HepG2 (cell line): Measurements from ENCODE around the gene TADA2A. TPM values are rescaled to one million over a fixed set of nuclear protein-coding genes. Genes with fewer than 3 reads are reported as not detected.

Experiments used
- ARHGAP35 ChIP-seq: sonication (generic); formaldehyde crosslinking; IDR thresholded peaks from 2 replicates; pipeline ENCODE4 v1.9.0; 2022; ENCODE audit warnings: mild to moderate bottlenecking, inconsistent platforms, moderate library complexity, missing genetic modification reagents, borderline replicate concordance
- MTF2 ChIP-seq: sonication (generic); formaldehyde crosslinking; IDR thresholded peaks from 2 replicates; pipeline ENCODE4 v1.5.0; 2020; ENCODE audit warnings: missing genetic modification reagents, borderline replicate concordance
- MZF1 ChIP-seq: sonication (generic); formaldehyde crosslinking; IDR thresholded peaks from 2 replicates; pipeline ENCODE4 v1.8.1; 2023; ENCODE audit warnings: mild to moderate bottlenecking, missing genetic modification reagents, borderline replicate concordance
- NR2F2 ChIP-seq: IDR thresholded peaks from 2 replicates; pipeline ENCODE4 v1.6.1; 2012; ENCODE audit warnings: low read depth, inconsistent platforms, borderline replicate concordance
- PITX1 ChIP-seq: sonication (generic); formaldehyde crosslinking; IDR thresholded peaks from 2 replicates; pipeline ENCODE4 v1.5.1; 2020; ENCODE audit warnings: mild to moderate bottlenecking, missing genetic modification reagents
- RARA ChIP-seq: IDR thresholded peaks from 2 replicates; pipeline ENCODE4 v1.6.1; 2016; ENCODE audit warnings: missing genetic modification reagents, missing compliant biosample characterization
- RBAK ChIP-seq: sonication (generic); formaldehyde crosslinking; IDR thresholded peaks from 2 replicates; pipeline ENCODE4 v1.5.1; 2020; ENCODE audit warnings: mild to moderate bottlenecking, missing genetic modification reagents
- RBFOX2 ChIP-seq: fragments of 200-400 bp; formaldehyde crosslinking; IDR thresholded peaks from 2 replicates; pipeline ENCODE4 v1.6.1; 2017; ENCODE audit warnings: low read depth, mild to moderate bottlenecking, low read length
- SIX4 ChIP-seq: sonication (generic); formaldehyde crosslinking; IDR thresholded peaks from 2 replicates; pipeline ENCODE4 v1.4.0; 2020; ENCODE audit warnings: missing genetic modification reagents
- SP5 ChIP-seq: IDR thresholded peaks from 2 replicates; pipeline ENCODE4 v1.6.1; 2016; ENCODE audit warnings: low read depth, borderline replicate concordance
- YEATS2 ChIP-seq: sonication (generic); formaldehyde crosslinking; IDR thresholded peaks from 2 replicates; pipeline ENCODE4 v1.4.0; 2020; ENCODE audit warnings: missing genetic modification reagents, borderline replicate concordance
- ZEB1 ChIP-seq: IDR thresholded peaks from 2 replicates; pipeline ENCODE4 v1.6.1; 2012; ENCODE audit warnings: mild to moderate bottlenecking, low read depth, inconsistent platforms; ENCODE audit not compliant: insufficient replicate concordance
- ZIK1 ChIP-seq: sonication (generic); formaldehyde crosslinking; IDR thresholded peaks from 2 replicates; pipeline ENCODE4 v1.5.0; 2020; ENCODE audit warnings: mild to moderate bottlenecking, low read depth, missing genetic modification reagents, borderline replicate concordance
- ZKSCAN1 ChIP-seq: fragments of 150-350 bp; IDR thresholded peaks from 2 replicates; pipeline ENCODE4 v1.6.1; 2014; ENCODE audit warnings: low read length
- ZNF33A ChIP-seq: sonication (generic); formaldehyde crosslinking; IDR thresholded peaks from 2 replicates; pipeline ENCODE4 v1.5.1; 2020; ENCODE audit warnings: missing genetic modification reagents, mild to moderate bottlenecking, moderate library complexity, borderline replicate concordance
- ZNF34 ChIP-seq: sonication (generic); formaldehyde crosslinking; IDR thresholded peaks from 2 replicates; pipeline ENCODE4 v1.4.0; 2020; ENCODE audit warnings: mild to moderate bottlenecking, missing genetic modification reagents, borderline replicate concordance
- ZNF564 ChIP-seq: sonication (generic); formaldehyde crosslinking; IDR thresholded peaks from 2 replicates; pipeline ENCODE4 v1.8.1; 2023; ENCODE audit warnings: mild to moderate bottlenecking, missing genetic modification reagents
- ZNF616 ChIP-seq: sonication (generic); formaldehyde crosslinking; IDR thresholded peaks from 2 replicates; pipeline ENCODE4 v1.5.0; 2020; ENCODE audit warnings: low read depth, mild to moderate bottlenecking, missing genetic modification reagents
- ZNF644 ChIP-seq: IDR thresholded peaks from 2 replicates; pipeline ENCODE4 v1.6.1; 2016; ENCODE audit warnings: low read depth
- ZSCAN22 ChIP-seq: sonication (generic); formaldehyde crosslinking; IDR thresholded peaks from 2 replicates; pipeline ENCODE4 v1.4.0; 2020; ENCODE audit warnings: mild to moderate bottlenecking, missing genetic modification reagents
- polyA plus RNA-seq, 8 experiments: library from polyadenylated mRNA; depleted of rRNA in 3 of 8; stranded (reverse) in 7 of 8; unstranded in 1 of 8; fragments of >200 nt; fragmentation: Illumina TruSeq in 4 of 8; extraction: Trizol in 4 of 8; gene quantifications; 2 replicates each; pipeline versions ENCODE4 v1.2.1 to v1.2.3, GENCODE V29; 2011 to 2016; ENCODE audit warnings: low read depth in 4 of 8, missing spikeins in 1 of 8, mixed read lengths in 1 of 8; ENCODE audit not compliant: insufficient read depth in 1 of 8
- total RNA-seq, 5 experiments: library from RNA; depleted of rRNA; stranded (reverse); fragments of >200 nt; fragmentation: Illumina TruSeq; extraction: Trizol; gene quantifications; 2 replicates each; pipeline ENCODE4 v1.2.3, GENCODE V29; 2016; ENCODE audit warnings: low read depth in 1 of 5
- TF ChIP-seq, protein P1 (sequence below): sonication (generic); formaldehyde crosslinking; IDR thresholded peaks from 2 replicates; pipeline ENCODE4 v1.4.0; 2020; ENCODE audit warnings: missing genetic modification reagents, borderline replicate concordance
- TF ChIP-seq, protein P2 (sequence below): sonication (generic); formaldehyde crosslinking; IDR thresholded peaks from 2 replicates; pipeline ENCODE4 v1.4.0; 2020; ENCODE audit warnings: missing genetic modification reagents
- TF ChIP-seq, protein P3 (sequence below): sonication (generic); formaldehyde crosslinking; IDR thresholded peaks from 2 replicates; pipeline ENCODE4; 2020; ENCODE audit warnings: missing genetic modification reagents, mild to moderate bottlenecking, borderline replicate concordance

Gene TADA2A
- total and polyA plus RNA-seq, 2 of the 13 experiments (the other 11 are each of a cell fraction or from before 2014, with no cell fraction given): 8.0 to 14.0 TPM

DNA sequence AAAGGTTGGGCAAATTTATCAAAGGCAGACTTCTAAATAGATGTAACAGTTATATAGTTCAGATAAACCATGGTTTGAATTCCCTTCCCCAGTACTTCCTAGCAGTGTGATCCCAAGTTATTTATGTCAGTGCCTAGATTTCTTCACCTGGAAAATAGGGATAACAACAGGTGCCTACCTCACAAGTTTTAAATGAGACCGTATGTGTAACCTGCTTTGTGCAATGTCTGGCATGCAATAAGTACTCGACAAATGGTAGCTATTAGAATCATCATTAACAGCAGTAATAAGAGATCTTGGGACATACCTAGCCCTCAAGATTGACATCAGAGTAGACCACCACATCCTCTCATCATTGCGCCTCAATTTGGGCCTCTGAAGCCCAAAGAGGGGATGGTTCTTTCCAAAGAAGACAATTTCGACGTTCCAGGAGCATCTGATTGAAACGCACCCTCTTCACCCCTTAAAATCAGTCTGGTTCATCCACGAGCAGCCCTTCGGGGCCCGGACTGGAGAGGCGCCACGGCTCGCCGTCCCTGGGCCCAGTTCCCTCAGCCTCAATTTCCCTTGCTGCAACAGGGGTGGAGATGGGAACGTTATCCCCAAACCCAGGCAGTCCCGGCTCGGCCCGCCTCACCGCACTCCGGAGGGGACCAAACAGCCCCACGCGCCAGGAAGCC is 591 bp upstream of the TADA2A start (continued):
- TF ChIP-seq, protein P1, sequence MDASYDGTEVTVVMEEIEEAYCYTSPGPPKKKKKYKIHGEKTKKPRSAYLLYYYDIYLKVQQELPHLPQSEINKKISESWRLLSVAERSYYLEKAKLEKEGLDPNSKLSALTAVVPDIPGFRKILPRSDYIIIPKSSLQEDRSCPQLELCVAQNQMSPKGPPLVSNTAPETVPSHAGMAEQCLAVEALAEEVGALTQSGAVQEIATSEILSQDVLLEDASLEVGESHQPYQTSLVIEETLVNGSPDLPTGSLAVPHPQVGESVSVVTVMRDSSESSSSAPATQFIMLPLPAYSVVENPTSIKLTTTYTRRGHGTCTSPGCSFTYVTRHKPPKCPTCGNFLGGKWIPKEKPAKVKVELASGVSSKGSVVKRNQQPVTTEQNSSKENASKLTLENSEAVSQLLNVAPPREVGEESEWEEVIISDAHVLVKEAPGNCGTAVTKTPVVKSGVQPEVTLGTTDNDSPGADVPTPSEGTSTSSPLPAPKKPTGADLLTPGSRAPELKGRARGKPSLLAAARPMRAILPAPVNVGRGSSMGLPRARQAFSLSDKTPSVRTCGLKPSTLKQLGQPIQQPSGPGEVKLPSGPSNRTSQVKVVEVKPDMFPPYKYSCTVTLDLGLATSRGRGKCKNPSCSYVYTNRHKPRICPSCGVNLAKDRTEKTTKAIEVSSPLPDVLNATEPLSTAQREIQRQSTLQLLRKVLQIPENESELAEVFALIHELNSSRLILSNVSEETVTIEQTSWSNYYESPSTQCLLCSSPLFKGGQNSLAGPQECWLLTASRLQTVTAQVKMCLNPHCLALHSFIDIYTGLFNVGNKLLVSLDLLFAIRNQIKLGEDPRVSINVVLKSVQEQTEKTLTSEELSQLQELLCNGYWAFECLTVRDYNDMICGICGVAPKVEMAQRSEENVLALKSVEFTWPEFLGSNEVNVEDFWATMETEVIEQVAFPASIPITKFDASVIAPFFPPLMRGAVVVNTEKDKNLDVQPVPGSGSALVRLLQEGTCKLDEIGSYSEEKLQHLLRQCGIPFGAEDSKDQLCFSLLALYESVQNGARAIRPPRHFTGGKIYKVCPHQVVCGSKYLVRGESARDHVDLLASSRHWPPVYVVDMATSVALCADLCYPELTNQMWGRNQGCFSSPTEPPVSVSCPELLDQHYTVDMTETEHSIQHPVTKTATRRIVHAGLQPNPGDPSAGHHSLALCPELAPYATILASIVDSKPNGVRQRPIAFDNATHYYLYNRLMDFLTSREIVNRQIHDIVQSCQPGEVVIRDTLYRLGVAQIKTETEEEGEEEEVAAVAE (CRISPR knock-in tag): 0 out of 2 replicates have a peak, but pooled peaks have one; percentile 17
- TF ChIP-seq ZSCAN22 (CRISPR knock-in tag): no peak
- TF ChIP-seq ZKSCAN1: no peak
- TF ChIP-seq RARA (CRISPR knock-in tag): no peak; the same call in 1 of the 2 replicates
- TF ChIP-seq, protein P2, sequence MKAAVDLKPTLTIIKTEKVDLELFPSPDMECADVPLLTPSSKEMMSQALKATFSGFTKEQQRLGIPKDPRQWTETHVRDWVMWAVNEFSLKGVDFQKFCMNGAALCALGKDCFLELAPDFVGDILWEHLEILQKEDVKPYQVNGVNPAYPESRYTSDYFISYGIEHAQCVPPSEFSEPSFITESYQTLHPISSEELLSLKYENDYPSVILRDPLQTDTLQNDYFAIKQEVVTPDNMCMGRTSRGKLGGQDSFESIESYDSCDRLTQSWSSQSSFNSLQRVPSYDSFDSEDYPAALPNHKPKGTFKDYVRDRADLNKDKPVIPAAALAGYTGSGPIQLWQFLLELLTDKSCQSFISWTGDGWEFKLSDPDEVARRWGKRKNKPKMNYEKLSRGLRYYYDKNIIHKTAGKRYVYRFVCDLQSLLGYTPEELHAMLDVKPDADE (CRISPR knock-in tag): no peak
- TF ChIP-seq ZIK1 (CRISPR knock-in tag): 0 out of 2 replicates have a peak, but pooled peaks have one; percentile 40
- no peak for TF ChIP-seq PITX1
- no peak for TF ChIP-seq SIX4 (CRISPR knock-in tag)
- TF ChIP-seq NR2F2: no peak; the same call in 1 of the 2 replicates
- TF ChIP-seq, protein P3, sequence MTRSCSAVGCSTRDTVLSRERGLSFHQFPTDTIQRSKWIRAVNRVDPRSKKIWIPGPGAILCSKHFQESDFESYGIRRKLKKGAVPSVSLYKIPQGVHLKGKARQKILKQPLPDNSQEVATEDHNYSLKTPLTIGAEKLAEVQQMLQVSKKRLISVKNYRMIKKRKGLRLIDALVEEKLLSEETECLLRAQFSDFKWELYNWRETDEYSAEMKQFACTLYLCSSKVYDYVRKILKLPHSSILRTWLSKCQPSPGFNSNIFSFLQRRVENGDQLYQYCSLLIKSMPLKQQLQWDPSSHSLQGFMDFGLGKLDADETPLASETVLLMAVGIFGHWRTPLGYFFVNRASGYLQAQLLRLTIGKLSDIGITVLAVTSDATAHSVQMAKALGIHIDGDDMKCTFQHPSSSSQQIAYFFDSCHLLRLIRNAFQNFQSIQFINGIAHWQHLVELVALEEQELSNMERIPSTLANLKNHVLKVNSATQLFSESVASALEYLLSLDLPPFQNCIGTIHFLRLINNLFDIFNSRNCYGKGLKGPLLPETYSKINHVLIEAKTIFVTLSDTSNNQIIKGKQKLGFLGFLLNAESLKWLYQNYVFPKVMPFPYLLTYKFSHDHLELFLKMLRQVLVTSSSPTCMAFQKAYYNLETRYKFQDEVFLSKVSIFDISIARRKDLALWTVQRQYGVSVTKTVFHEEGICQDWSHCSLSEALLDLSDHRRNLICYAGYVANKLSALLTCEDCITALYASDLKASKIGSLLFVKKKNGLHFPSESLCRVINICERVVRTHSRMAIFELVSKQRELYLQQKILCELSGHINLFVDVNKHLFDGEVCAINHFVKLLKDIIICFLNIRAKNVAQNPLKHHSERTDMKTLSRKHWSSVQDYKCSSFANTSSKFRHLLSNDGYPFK (CRISPR knock-in tag): no peak
- peak; percentile 30; the same call in 1 of the 2 replicates for TF ChIP-seq SP5 (CRISPR knock-in tag)
- TF ChIP-seq MZF1 (CRISPR knock-in tag): no peak
- TF ChIP-seq ARHGAP35: peak; percentile 37; the same call in 1 of the 2 replicates
- peak; percentile 25; the same call in 1 of the 2 replicates for TF ChIP-seq YEATS2 (CRISPR knock-in tag)
- TF ChIP-seq ZNF644 (CRISPR knock-in tag): no peak
- TF ChIP-seq ZNF33A (CRISPR knock-in tag): no peak
- no peak for TF ChIP-seq ZEB1
- TF ChIP-seq MTF2 (CRISPR knock-in tag): no peak
- TF ChIP-seq ZNF616: no peak
- no peak for TF ChIP-seq RBFOX2
- no peak for TF ChIP-seq ZNF34 (CRISPR knock-in tag)
- TF ChIP-seq RBAK (CRISPR knock-in tag): no peak
- TF ChIP-seq ZNF564 (CRISPR knock-in tag): no peak
